Measurements from ENCODE around the gene CDK3.

- TF ChIP-seq, protein P1, sequence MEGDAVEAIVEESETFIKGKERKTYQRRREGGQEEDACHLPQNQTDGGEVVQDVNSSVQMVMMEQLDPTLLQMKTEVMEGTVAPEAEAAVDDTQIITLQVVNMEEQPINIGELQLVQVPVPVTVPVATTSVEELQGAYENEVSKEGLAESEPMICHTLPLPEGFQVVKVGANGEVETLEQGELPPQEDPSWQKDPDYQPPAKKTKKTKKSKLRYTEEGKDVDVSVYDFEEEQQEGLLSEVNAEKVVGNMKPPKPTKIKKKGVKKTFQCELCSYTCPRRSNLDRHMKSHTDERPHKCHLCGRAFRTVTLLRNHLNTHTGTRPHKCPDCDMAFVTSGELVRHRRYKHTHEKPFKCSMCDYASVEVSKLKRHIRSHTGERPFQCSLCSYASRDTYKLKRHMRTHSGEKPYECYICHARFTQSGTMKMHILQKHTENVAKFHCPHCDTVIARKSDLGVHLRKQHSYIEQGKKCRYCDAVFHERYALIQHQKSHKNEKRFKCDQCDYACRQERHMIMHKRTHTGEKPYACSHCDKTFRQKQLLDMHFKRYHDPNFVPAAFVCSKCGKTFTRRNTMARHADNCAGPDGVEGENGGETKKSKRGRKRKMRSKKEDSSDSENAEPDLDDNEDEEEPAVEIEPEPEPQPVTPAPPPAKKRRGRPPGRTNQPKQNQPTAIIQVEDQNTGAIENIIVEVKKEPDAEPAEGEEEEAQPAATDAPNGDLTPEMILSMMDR (IDR thresholded peaks at IDR 0.05) = no peak
- no peak for TF ChIP-seq POLR2A (IDR thresholded peaks at IDR 0.05)
Observed at GRCh38 chr17:76039121-76039520, 38.5 kb downstream of the CDK3 start.

Measured in adrenal gland (tissue), 5 donors.